Measurements from ENCODE around the gene EBP. TPM values are rescaled to one million over a fixed set of nuclear protein-coding genes. Genes with fewer than 3 reads are reported as not detected.
A peak's percentile ranks its signal among the peaks of the same experiment; 100 is the strongest.
"Not testable (repeated sequence)": the region's sequence is repeated elsewhere in the genome, so short reads cannot be mapped to it uniquely, and the experiment has no call there.

Gene EBP
- total and polyA plus RNA-seq, 7 donors: 3.8 to 11.9 (median 8.1) TPM

- Histone ChIP-seq H3K9me3 (no peaks in the 10 kb centered on the region), H3K4me3 (no peak overlapping the region), H3K27ac (no peak overlapping the region), H3K4me1 (no peaks in the 10 kb centered on the region), H3K36me3 (ENCODE audit: insufficient read depth in 1 of 2, low read depth in 1 of 2) (no peaks in the 10 kb centered on the region), H3K27me3 (ENCODE audit: insufficient read depth in 3 of 3, low read length in 2 of 3) (no peaks in the 10 kb centered on the region)
- TF ChIP-seq CTCF (IDR thresholded peaks at IDR 0.05): no peak
- WGBS, 3 donors: 81 to 100% (median 93%) methylated on average over 1 to 2 of the region's 2 CpGs
- DNase-seq (no peak), ATAC-seq (no peak)
- intact Hi-C loops (cut with DNase I): no loop called here
Measured at GRCh38 chrX:48520455-48520854, 1.2 kb upstream of the EBP start.

GRCh38 chrX:48520976-48521352 lies 644 bp upstream of the EBP start:
- Histone ChIP-seq H3K27ac (no peak overlapping the region), H3K36me3 (ENCODE audit: insufficient read depth in 1 of 2, low read depth in 1 of 2) (no peaks in the 10 kb centered on the region), H3K4me1 (no peaks in the 10 kb centered on the region), H3K27me3 (ENCODE audit: insufficient read depth in 3 of 3, low read length in 2 of 3) (no peaks in the 10 kb centered on the region), H3K9me3 (no peaks in the 10 kb centered on the region), H3K4me3 (no peak overlapping the region)
- intact Hi-C loops (cut with DNase I): no loop called here
- ATAC-seq (no peak), DNase-seq (no peak)
- WGBS, 3 donors: 30 to 47% (median 36%) methylated on average over 2 of the region's 2 CpGs
- no peak for TF ChIP-seq CTCF (IDR thresholded peaks at IDR 0.05)

- no peaks in the 10 kb centered on the region for H3K4me1 ChIP-seq
- H3K36me3 ChIP-seq (ENCODE audit: insufficient read depth in 1 of 2, low read depth in 1 of 2): peaks cover 0 to 7% of the 10 kb centered on the region in 2 donors
- peak overlapping the region; percentile 5 for H3K27ac ChIP-seq
- intact Hi-C loops (cut with DNase I): no loop called here
- 10 to 43% (median 14%) methylated on average over 8 to 10 of the region's 10 CpGs for WGBS, 3 donors
- peak overlapping the region; percentile 70 for H3K4me3 ChIP-seq
- H3K27me3 ChIP-seq (ENCODE audit: insufficient read depth in 3 of 3, low read length in 2 of 3): no peaks in the 10 kb centered on the region
- ATAC-seq (peak in 2 of 4 donors; percentile 13 to 30), DNase-seq (no peak)
- no peaks in the 10 kb centered on the region for H3K9me3 ChIP-seq
- no peak for TF ChIP-seq CTCF (IDR thresholded peaks at IDR 0.05)
Measured at GRCh38 chrX:48522291-48522690, 683 bp downstream of the EBP start.

GRCh38 chrX:48523682-48524081 lies 2.1 kb downstream of the EBP start:
- H3K27ac ChIP-seq: no peak overlapping the region

GRCh38 chrX:48525853-48526252 lies 4.2 kb downstream of the EBP start:
- intact Hi-C loops (cut with DNase I); H3K27ac ChIP-seq: not testable (repeated sequence)
- 87 to 90% (median 87%) methylated on average over 8 of the region's 8 CpGs for WGBS, 3 donors

More at GRCh38 chrX:48523682-48524081, 2.1 kb downstream of the EBP start:
- no peaks in the 10 kb centered on the region for H3K4me1 ChIP-seq
- peaks cover 0 to 12% of the 10 kb centered on the region in 2 donors for H3K36me3 ChIP-seq (ENCODE audit: insufficient read depth in 1 of 2, low read depth in 1 of 2)
- DNase-seq: no peak
- intact Hi-C loops (cut with DNase I): no loop called here
- H3K4me3 ChIP-seq: no peak overlapping the region
- no peak for ATAC-seq
- H3K9me3 ChIP-seq: no peaks in the 10 kb centered on the region
- no peak for TF ChIP-seq CTCF (IDR thresholded peaks at IDR 0.05)
- WGBS, 3 donors: 88 to 92% (median 91%) methylated on average over 6 to 12 of the region's 12 CpGs
- H3K27me3 ChIP-seq (ENCODE audit: insufficient read depth in 3 of 3, low read length in 2 of 3): no peaks in the 10 kb centered on the region

More at GRCh38 chrX:48525853-48526252, 4.2 kb downstream of the EBP start:
- H3K4me3 ChIP-seq; H3K4me1 ChIP-seq; H3K9me3 ChIP-seq; H3K27me3 ChIP-seq (ENCODE audit: insufficient read depth in 3 of 3, low read length in 2 of 3); DNase-seq; ATAC-seq: not testable (repeated sequence)
- peaks cover 0 to 12% of the 10 kb centered on the region in 2 donors for H3K36me3 ChIP-seq (ENCODE audit: insufficient read depth in 1 of 2, low read depth in 1 of 2)

All from psoas muscle (tissue), 8 donors.